ENCODE results near the gene JMY. TPM values are rescaled to one million over a fixed set of nuclear protein-coding genes. Genes with fewer than 3 reads are reported as not detected.

JMY gene
- total and polyA plus RNA-seq, 9 donors, result 9.9 to 30.3 (median 22.1) TPM

GRCh38 chr5:79349881-79350280, 114.0 kb downstream of the JMY start:
- intact Hi-C loops (cut with DNase I), result no loop called here
- H3K27ac ChIP-seq, result no peak overlapping the region
- H3K4me1 ChIP-seq (ENCODE audit: insufficient read depth), result no peaks in the 10 kb centered on the region
- TF ChIP-seq EP300 (IDR thresholded peaks at IDR 0.05) (no peak), POLR2A (IDR thresholded peaks at IDR 0.05) (no peak), CTCF (IDR thresholded peaks at IDR 0.05) (no peak)
- no peak for DNase-seq
- H3K9me3 ChIP-seq, result no peaks in the 10 kb centered on the region
- no peaks in the 10 kb centered on the region for H3K36me3 ChIP-seq
- 84 to 89% (median 87%) methylated on average over 2 of the region's 2 CpGs for WGBS, 3 donors
- H3K4me3 ChIP-seq, result no peak overlapping the region
- no peaks in the 10 kb centered on the region for H3K27me3 ChIP-seq

GRCh38 chr5:79357398-79357797, 121.5 kb downstream of the JMY start:
- intact Hi-C loops (cut with DNase I), result no loop called here
- Histone ChIP-seq H3K4me1 (ENCODE audit: insufficient read depth) (no peaks in the 10 kb centered on the region), H3K4me3 (no peak overlapping the region), H3K36me3 (no peaks in the 10 kb centered on the region), H3K27me3 (no peaks in the 10 kb centered on the region), H3K27ac (no peak overlapping the region), H3K9me3 (no peaks in the 10 kb centered on the region)
- no peak for DNase-seq
- WGBS, 3 donors, result 2 to 7% (median 4%) methylated on average over 1 of the region's 1 CpG
- no peak for TF ChIP-seq EP300 (IDR thresholded peaks at IDR 0.05)
- no peak for TF ChIP-seq CTCF (IDR thresholded peaks at IDR 0.05)
- no peak for TF ChIP-seq POLR2A (IDR thresholded peaks at IDR 0.05)

Small RNA genes within 50 kb of the gene (small RNA-seq; reads per million reads assigned to genes)
- gene AC016559.1 (not detected), gene RF00425 (not detected)

Other genes with a start within 250 kb of the JMY start
- 1 to 10 TPM; 3.5 to 5.6 (median 4.2) TPM for gene DMGDH, start 166.5 kb upstream of the JMY start, total RNA-seq
- gene DMGDH, start 166.5 kb upstream of the JMY start, polyA plus RNA-seq, result 1 to 10 TPM; 2.1 to 5.8 TPM
- gene BHMT2, start 166.4 kb upstream of the JMY start, total RNA-seq, result 10 to 100 TPM in 2 of 7 donors, 1 to 10 TPM in 5; 3.7 to 13.6 (median 7.9) TPM
- gene BHMT2, start 166.4 kb upstream of the JMY start, polyA plus RNA-seq, result 10 to 100 TPM in 1 of 2 donors, 1 to 10 TPM in 1; 7.0 to 18.4 TPM
- under 1 TPM in 5 of 7 donors, not detected in 2; 0.24 to 0.92 (median 0.34) TPM for gene BHMT, start 124.3 kb upstream of the JMY start, total RNA-seq
- under 1 TPM; 0.07 to 0.27 TPM for gene BHMT, start 124.3 kb upstream of the JMY start, polyA plus RNA-seq

Measured in ovary (tissue), 9 donors.